Ramos (cell line): ENCODE measurements around the gene CFAP46.
"Not testable (repeated sequence)": the region's sequence is repeated elsewhere in the genome, so short reads cannot be mapped to it uniquely, and the experiment has no call there.

Experiments used
- in situ Hi-C: fragments of 300-500 bp; cut with MboI; formaldehyde crosslinking; loops from one replicate; pipeline ENCODE4 v1.14.3; 2022; ENCODE audit warnings: low sequenced_read_pairs; ENCODE audit not compliant: unreplicated experiment

Gene CFAP46

GRCh38 chr10:132850896-132851295 is 91.5 kb downstream of the CFAP46 start:
- in situ Hi-C loops: no loop called here

- in situ Hi-C loops: no loop called here
These were observed 92.1 kb downstream of the CFAP46 start for GRCh38 chr10:132850246-132850645.

DNA sequence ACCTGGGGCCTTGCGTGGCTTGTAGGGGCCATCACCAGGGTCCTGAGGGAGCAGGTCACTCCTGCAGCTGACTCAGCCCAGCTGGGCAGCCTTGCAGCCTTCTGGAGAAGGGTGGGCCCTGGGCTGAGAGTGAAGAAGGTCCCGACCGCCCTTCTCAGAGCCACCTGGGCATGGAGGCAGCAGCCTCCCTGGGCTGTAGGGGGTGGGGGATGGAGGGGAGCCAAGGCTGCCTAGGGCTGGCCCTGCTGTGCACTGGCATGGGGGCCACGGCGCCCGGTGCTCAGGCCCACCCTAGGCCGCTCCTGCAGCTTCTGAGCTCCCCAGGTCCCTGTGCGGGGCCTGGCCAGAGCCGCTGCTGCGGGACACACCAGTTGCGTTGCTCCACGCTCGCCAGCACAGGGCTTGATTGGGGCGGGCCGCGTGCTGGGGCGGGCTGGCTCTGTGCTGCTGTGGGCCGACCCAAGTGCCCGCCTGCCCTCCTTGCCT is 92.8 kb downstream of the CFAP46 start:
- in situ Hi-C loops: no loop called here

- in situ Hi-C loops: no loop called here
These were observed 93.3 kb downstream of the CFAP46 start for GRCh38 chr10:132848951-132849545.

GRCh38 chr10:132848291-132848701 is 94.1 kb downstream of the CFAP46 start:
- in situ Hi-C loops: no loop called here

DNA sequence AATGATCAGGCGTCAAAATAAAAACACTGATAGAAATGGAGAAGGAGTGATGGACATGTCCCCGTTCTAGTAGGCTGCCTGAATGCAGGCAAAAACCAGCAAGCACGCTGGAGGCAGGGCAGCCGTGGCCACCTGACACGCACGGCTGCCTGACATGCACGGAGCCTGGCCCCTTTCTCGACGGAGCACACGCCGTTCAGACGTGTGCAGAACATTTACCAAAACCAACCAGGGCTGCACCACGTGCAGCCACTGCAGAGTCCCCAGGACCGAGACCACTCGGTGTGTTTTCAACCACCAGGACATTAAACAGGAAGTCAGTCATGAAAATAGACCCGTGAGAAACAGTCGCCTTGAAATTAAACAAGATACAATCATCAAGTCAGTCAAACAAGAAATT is 94.5 kb downstream of the CFAP46 start:
- in situ Hi-C loops: no loop called here

DNA sequence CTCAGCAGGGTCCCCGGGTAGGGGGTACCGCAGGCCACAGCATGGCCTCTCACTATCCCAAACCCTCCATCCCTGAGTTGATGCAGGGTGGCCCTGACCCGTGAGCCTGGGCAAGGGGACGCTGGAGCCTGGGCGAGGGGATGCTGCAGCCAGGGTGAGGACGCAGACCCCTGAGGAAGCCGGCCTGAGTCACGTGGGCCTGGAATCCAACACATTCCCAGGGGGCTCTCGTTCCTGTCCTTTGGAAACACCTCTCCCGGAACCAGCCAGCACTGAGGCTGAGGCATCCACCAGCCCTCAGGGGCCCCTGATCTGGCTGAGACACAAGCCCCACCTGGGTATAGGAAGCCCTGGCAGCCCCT is 95.0 kb downstream of the CFAP46 start:
- in situ Hi-C loops: no loop called here

- in situ Hi-C loops: no loop called here
These were observed 95.5 kb downstream of the CFAP46 start for GRCh38 chr10:132846631-132847415.

DNA sequence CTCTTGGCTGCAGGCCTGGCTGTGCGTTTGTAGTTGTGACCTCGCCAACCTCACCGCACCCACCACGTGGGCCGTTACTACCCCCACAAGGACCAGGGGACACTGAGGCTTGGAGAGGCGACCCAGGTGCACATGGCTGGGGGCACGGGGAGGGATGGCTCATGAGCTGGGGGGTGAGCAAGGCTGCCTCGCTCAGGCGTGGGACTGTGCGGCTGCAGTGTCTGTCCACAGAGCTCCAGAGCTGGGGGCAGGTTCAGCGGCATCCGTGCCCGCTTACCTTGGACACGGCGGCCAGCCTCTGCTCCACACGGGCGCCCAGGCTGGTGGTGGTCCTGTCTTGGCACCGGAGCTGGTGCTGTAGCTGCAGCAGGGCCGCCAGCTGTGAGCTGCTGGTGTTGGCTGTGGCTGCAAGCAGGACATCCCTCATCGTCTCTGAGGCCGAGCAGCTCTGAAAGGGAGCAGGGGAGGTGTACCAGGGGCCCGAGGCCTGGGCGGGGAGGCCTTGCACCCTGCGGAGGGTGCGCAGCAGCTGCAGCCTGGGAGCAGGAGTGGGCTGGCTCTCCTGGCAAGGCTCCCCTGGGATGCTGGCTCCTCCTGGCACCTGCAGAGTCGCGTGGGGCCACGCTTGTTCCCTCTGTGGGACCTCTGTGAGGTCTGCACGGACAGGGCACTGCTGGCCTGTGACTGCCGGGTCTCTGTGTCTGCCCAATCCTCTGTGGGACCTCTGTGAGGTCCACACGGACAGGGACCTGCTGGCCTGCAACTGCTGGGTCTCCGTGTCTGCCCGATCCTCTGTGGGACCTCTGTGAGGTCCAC is 96.4 kb downstream of the CFAP46 start:
- in situ Hi-C loops: no loop called here

GRCh38 chr10:132845041-132845551 is 97.3 kb downstream of the CFAP46 start:
- in situ Hi-C loops: no loop called here

DNA sequence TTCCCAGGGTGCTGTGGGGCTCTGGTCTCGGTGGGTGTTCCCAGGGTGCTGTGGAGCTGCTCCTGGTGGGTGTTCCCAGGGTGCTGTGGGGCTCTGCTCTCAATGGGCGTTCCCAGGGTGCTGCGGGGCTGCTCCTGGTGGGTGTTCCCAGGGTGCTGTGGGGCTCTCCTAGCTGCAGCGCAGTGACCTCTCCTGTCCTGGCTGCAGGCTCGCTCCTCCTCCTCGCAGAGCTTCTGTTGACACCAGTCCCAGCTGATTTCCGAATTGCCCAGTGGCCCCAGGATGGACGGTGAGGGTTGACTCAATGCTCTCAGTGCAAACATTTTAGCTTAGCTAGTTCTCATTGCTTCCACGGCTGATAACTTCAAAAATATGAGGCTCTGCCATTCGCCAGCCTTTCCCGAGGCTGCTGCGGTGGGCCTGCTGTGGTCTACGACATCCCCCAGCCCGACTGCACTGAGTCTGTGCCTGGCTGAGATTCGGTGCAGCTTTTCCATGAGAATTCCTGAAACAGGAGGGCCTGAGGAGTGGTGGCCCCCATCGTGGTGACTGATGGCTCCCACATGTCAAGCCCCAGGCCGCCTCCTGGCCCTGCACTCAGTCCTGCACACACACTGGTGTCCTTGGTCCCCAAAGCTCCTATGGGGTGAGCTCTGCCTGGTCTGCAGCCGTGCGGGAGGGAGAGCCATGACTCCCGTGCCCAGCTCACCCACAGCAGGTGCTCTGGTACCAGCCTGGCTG is 98.1 kb downstream of the CFAP46 start:
- in situ Hi-C loops: no loop called here

DNA sequence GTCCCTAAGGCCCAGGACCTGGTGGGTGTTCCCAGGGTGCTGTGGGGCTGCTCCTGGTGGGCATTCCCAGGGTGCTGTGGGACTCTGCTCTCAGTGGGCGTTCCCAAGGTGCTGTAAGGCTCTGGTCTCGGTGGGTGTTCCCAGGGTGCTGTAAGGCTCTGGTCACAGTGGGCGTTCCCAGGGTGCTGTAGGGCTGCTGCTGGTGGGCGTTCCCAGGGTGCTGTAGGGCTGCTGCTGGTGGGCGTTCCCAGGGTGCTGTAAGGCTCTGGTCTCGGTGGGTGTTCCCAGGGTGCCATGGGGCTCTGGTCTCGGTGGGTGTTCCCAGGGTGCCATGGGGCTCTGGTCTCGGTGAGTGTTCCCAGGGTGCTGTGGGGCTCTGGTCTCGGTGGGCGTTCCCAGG is 99.1 kb downstream of the CFAP46 start:
- in situ Hi-C loops: not testable (repeated sequence)

DNA sequence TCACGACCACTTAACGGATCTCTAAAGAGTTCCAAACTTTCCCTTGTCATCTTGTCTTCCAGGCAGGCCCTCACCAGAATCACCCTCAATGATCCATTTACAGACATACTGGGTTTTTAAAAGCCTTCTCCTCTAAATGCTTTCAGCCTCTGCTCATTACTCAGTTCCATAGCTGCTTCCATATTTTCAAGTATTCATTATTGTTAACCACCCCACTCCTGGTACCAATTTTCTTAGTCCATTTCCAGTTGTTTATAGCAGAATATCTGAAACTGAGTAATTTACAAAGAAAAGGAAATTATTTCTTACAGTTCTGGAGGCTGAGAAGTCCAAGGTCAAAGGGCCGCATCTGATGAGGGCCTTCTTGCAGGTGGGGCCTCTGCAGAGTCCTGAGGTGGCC is 100.0 kb downstream of the CFAP46 start:
- in situ Hi-C loops: no loop called here

DNA sequence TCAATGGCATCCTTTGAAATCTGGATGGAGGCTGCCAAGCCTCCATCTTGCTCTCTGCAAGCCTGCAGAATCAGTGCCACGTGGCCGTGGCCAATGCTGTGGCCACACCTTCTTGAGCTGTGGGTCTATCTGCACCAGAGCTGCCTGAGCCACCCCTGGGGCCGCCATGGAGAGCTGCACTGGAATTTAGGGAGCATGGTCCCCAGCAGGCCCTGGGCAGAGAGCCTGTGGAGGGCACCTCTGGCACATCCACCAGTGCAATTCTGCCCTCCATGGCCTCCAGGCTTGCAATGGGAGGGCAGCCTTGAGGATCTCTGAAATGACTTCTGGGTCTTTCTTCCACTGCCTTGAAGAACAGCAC is 100.8 kb downstream of the CFAP46 start:
- in situ Hi-C loops: no loop called here

DNA sequence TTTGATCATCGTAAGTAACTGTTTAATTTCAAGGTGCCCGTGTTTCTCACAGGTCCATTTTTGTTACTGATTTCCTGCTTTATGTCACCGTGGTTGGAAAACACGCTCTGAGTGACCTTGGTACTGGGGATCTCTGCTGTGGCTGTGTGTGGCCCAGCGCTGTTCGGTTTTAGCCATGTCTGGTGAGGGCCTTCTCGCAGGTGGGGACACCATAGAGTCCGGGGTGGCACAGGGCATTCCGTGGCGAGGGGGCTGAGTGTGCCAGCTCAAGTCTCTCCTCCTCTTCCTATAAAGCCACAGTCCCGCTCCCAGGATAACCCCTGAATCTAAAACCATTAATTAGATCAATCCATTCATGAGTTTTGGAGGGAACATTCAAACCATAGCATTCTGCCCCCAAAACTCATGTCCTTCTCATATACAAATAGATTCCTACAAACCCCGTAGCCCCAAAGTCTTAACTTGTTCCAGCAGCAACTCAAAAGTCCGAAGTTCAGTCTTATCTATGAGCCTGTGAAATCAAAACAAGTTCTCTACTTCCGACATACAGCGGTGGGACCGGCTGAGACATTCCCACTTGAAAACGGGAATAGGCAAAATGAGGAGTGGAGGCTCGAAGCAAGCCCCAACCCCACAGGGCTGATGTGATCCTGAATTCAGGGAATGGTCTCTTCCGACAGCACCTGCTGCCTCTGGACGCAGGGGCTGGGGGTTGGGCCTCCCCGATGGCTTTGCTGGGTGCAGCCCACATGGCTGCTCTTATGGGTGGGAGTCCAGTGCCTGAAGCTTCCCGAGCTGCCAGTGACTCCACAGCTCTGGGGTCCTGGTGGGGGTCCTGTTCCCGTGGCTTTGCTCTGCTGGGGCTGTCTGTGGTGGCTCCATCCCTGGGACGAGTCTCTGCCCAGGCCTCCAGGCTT is 101.4 kb downstream of the CFAP46 start:
- in situ Hi-C loops: no loop called here

DNA sequence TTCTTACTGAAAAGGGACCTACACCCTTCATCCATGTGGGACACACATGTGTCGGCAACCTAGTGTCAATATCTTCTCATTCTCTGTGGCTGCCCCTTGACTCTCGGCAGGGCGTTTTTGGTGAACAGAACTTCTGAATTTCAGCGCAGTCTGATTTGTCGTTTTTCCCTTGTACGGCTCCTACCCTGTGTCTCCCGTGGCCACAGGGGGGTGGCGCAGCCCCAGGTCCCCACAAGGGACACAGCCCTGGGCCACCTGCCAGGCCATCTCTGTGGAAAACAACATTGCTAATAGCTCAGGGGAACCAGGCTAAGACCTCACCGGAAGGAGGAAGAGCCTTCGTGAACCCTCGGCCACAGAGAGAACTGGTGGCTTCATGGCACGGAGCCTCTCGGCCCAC is 103.3 kb downstream of the CFAP46 start:
- in situ Hi-C loops: no loop called here

GRCh38 chr10:132838346-132838970 is 103.9 kb downstream of the CFAP46 start:
- in situ Hi-C loops: no loop called here

DNA sequence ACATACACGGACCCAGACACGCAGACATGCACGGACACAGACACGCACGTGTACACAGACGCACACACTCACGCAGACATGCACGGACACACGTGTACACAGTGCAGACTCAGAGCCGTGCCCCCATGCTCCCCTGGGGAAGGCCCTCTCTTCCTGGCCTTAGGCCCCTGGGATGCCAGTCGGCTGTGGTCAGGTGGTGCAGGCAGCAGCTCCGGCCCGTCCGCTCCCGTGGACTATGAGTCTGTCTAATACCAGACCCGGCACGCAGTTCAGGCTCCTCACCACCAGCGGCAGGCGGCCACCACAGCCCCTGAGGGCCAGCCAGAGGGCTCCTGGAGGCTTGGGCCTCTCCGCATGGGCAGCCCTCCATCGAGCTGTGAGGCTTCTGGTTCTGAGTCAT is 104.5 kb downstream of the CFAP46 start:
- in situ Hi-C loops: no loop called here
